ENCODE results near the gene TBC1D22A.

GRCh38 chr22:47200273-47201051 is 438.0 kb downstream of the TBC1D22A start:
- TF ChIP-seq ZNF114 (CRISPR knock-in tag; IDR thresholded peaks at IDR 0.05): no peak
- no peak for TF ChIP-seq CTCF (conservative IDR thresholded peaks at IDR 0.05; ENCODE audit: low read depth in 2 of 2)
- TF ChIP-seq EZH2 (IDR thresholded peaks at IDR 0.05; ENCODE audit: low read depth, unreplicated experiment): no peak
- TF ChIP-seq, protein P1, sequence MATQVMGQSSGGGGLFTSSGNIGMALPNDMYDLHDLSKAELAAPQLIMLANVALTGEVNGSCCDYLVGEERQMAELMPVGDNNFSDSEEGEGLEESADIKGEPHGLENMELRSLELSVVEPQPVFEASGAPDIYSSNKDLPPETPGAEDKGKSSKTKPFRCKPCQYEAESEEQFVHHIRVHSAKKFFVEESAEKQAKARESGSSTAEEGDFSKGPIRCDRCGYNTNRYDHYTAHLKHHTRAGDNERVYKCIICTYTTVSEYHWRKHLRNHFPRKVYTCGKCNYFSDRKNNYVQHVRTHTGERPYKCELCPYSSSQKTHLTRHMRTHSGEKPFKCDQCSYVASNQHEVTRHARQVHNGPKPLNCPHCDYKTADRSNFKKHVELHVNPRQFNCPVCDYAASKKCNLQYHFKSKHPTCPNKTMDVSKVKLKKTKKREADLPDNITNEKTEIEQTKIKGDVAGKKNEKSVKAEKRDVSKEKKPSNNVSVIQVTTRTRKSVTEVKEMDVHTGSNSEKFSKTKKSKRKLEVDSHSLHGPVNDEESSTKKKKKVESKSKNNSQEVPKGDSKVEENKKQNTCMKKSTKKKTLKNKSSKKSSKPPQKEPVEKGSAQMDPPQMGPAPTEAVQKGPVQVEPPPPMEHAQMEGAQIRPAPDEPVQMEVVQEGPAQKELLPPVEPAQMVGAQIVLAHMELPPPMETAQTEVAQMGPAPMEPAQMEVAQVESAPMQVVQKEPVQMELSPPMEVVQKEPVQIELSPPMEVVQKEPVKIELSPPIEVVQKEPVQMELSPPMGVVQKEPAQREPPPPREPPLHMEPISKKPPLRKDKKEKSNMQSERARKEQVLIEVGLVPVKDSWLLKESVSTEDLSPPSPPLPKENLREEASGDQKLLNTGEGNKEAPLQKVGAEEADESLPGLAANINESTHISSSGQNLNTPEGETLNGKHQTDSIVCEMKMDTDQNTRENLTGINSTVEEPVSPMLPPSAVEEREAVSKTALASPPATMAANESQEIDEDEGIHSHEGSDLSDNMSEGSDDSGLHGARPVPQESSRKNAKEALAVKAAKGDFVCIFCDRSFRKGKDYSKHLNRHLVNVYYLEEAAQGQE (IDR thresholded peaks at IDR 0.05; ENCODE audit: unreplicated experiment): no peak
- TF ChIP-seq POLR2AphosphoS5 (IDR thresholded peaks at IDR 0.05; ENCODE audit: low read depth): no peak
